Activated CD4-positive, alpha-beta memory T cell treated with anti-CD3 and anti-CD28 coated beads for 36 hours (primary cell): ENCODE results near the gene CCDC40. TPM values are rescaled to one million over a fixed set of nuclear protein-coding genes. Genes with fewer than 3 reads are reported as not detected.

Source experiments
- CTCF ChIA-PET: fragments of 350-600 bp; sonication (Branson Sonifier 250); formaldehyde crosslinking; loops from one replicate; lab custom pipeline; 2021; ENCODE audit warnings: antibody characterized with exemption, inconsistent platforms; lab: Charles Lee
- POLR2A ChIA-PET: fragments of 350-600 bp; sonication (Branson Sonifier 250); formaldehyde crosslinking; loops from one replicate; lab custom pipeline; 2021; ENCODE audit warnings: antibody characterized with exemption; lab: Charles Lee
- DNase-seq: peaks from one replicate; pipeline ENCODE4 v3.0.0-alpha.2; 2020
- H3K27ac Mint-ChIP-seq: one replicate; pipeline ENCODE4 v1.8.0; 2021; ENCODE audit warnings: mixed read lengths
- H3K27me3 Mint-ChIP-seq: one replicate; pipeline ENCODE4 v1.8.0; 2021; ENCODE audit warnings: mixed read lengths
- H3K36me3 Mint-ChIP-seq: one replicate; pipeline ENCODE4 v1.8.0; 2021; ENCODE audit warnings: mixed read lengths
- H3K4me1 Mint-ChIP-seq: one replicate; pipeline ENCODE4 v1.8.0; 2021; ENCODE audit warnings: low read depth, mixed read lengths
- H3K4me3 Mint-ChIP-seq: one replicate; pipeline ENCODE4 v1.8.0; 2021; ENCODE audit warnings: mild to moderate bottlenecking, mixed read lengths
- H3K9me3 Mint-ChIP-seq: one replicate; pipeline ENCODE4 v1.8.0; 2021; ENCODE audit warnings: mixed read lengths
- intact Hi-C: fragments of 100-400 bp; cut with micrococcal nuclease; formaldehyde crosslinking; loops from one replicate; pipeline ENCODE4 v1.15.1; 2023
- total RNA-seq, 2 experiments: library from RNA; stranded (reverse); gene quantifications; one replicate each; pipeline ENCODE4 v1.2.3, GENCODE V29; 2021

CCDC40 gene
- total RNA-seq, 2 experiments from 2014 or later = 0.82 to 1.00 TPM

GRCh38 chr17:80110927-80111701 lies 74.7 kb downstream of the CCDC40 start:
- Mint-ChIP-seq H3K4me1 (peaks cover 2% of the 10 kb centered on the region), H3K27ac (no peak overlapping the region), H3K36me3 (no peaks in the 10 kb centered on the region), H3K9me3 (peaks cover 11% of the 10 kb centered on the region), H3K4me3 (no peak overlapping the region), H3K27me3 (no peaks in the 10 kb centered on the region)
- ChIA-PET CTCF (no interaction called here), POLR2A (no interaction called here)
- intact Hi-C loops = no loop called here
- no peak for DNase-seq

GRCh38 chr17:80111702-80112470 lies 75.4 kb downstream of the CCDC40 start:
- Mint-ChIP-seq H3K4me1 (peaks cover 2% of the 10 kb centered on the region), H3K4me3 (no peak overlapping the region), H3K9me3 (peaks cover 11% of the 10 kb centered on the region), H3K27me3 (no peaks in the 10 kb centered on the region), H3K36me3 (no peaks in the 10 kb centered on the region), H3K27ac (no peak overlapping the region)
- CTCF ChIA-PET = interaction anchor here (1.1 to 1.9 kb wide), 2 partner anchors 10 to 29 kb away, joined by 5 to 6 read pairs; partner anchors contain the start of gene GAA
- no peak for DNase-seq
- intact Hi-C loops = no loop called here
- POLR2A ChIA-PET = no interaction called here

GRCh38 chr17:80112471-80113032 lies 76.1 kb downstream of the CCDC40 start:
- intact Hi-C loops = no loop called here
- Mint-ChIP-seq H3K36me3 (no peaks in the 10 kb centered on the region), H3K4me1 (peaks cover 2% of the 10 kb centered on the region), H3K27ac (no peak overlapping the region), H3K9me3 (peaks cover 11% of the 10 kb centered on the region), H3K27me3 (no peaks in the 10 kb centered on the region), H3K4me3 (no peak overlapping the region)
- CTCF ChIA-PET = interaction anchor here (1.1 to 1.9 kb wide), 2 partner anchors 11 to 30 kb away, joined by 5 to 6 read pairs; partner anchors contain the start of gene GAA
- no peak for DNase-seq
- POLR2A ChIA-PET = no interaction called here

- H3K36me3 Mint-ChIP-seq = no peaks in the 10 kb centered on the region
- no peak for DNase-seq
- CTCF ChIA-PET = interaction anchor here (1.9 kb wide), 1 partner anchor 30 kb away, joined by 6 read pairs; no protein-coding TSS in a partner anchor
- H3K4me3 Mint-ChIP-seq = no peak overlapping the region
- POLR2A ChIA-PET = no interaction called here
- intact Hi-C loops = no loop called here
- peaks cover 2% of the 10 kb centered on the region for H3K4me1 Mint-ChIP-seq
- no peak overlapping the region for H3K27ac Mint-ChIP-seq
- no peaks in the 10 kb centered on the region for H3K27me3 Mint-ChIP-seq
- H3K9me3 Mint-ChIP-seq = peaks cover 11% of the 10 kb centered on the region
These were observed 76.6 kb downstream of the CCDC40 start for GRCh38 chr17:80113033-80113484.

GRCh38 chr17:80114758-80115157 lies 78.3 kb downstream of the CCDC40 start:
- H3K4me3 Mint-ChIP-seq = no peak overlapping the region
- peaks cover 11% of the 10 kb centered on the region for H3K9me3 Mint-ChIP-seq
- ChIA-PET POLR2A (no interaction called here), CTCF (interaction anchor here (1.6 kb wide), 1 partner anchor 13 kb away, joined by 4 read pairs; the partner anchor contains the start of gene GAA)
- peaks cover 2% of the 10 kb centered on the region for H3K4me1 Mint-ChIP-seq
- no peak overlapping the region for H3K27ac Mint-ChIP-seq
- intact Hi-C loops = no loop called here
- no peaks in the 10 kb centered on the region for H3K36me3 Mint-ChIP-seq
- DNase-seq = no peak
- H3K27me3 Mint-ChIP-seq = no peaks in the 10 kb centered on the region

GRCh38 chr17:80115159-80115558 lies 78.7 kb downstream of the CCDC40 start:
- Mint-ChIP-seq H3K4me3 (no peak overlapping the region), H3K27ac (no peak overlapping the region), H3K36me3 (no peaks in the 10 kb centered on the region), H3K9me3 (peaks cover 11% of the 10 kb centered on the region), H3K4me1 (peaks cover 2% of the 10 kb centered on the region), H3K27me3 (no peaks in the 10 kb centered on the region)
- intact Hi-C loops = no loop called here
- no peak for DNase-seq
- CTCF ChIA-PET = interaction anchor here (0.8 to 2.0 kb wide), 3 partner anchors 14 to 606 kb away, joined by 3 to 10 read pairs (median 4); partner anchors contain the start of gene GAA
- POLR2A ChIA-PET = no interaction called here

- Mint-ChIP-seq H3K4me3 (no peak overlapping the region), H3K4me1 (peaks cover 2% of the 10 kb centered on the region), H3K27me3 (no peaks in the 10 kb centered on the region), H3K27ac (no peak overlapping the region), H3K9me3 (peaks cover 11% of the 10 kb centered on the region), H3K36me3 (no peaks in the 10 kb centered on the region)
- no peak for DNase-seq
- POLR2A ChIA-PET = no interaction called here
- intact Hi-C loops = no loop called here
- CTCF ChIA-PET = interaction anchor here (2.0 kb wide), 1 partner anchor 15 kb away, joined by 10 read pairs; the partner anchor contains the start of gene GAA
These were observed 80.0 kb downstream of the CCDC40 start for GRCh38 chr17:80116276-80116920.

- CTCF ChIA-PET = interaction anchor here (2.0 kb wide), 1 partner anchor 15 kb away, joined by 10 read pairs; the partner anchor contains the start of gene GAA
These were observed 80.5 kb downstream of the CCDC40 start for GRCh38 chr17:80116921-80117380.

GRCh38 chr17:80117491-80118401 lies 81.3 kb downstream of the CCDC40 start:
- Mint-ChIP-seq H3K4me1 (peaks cover 2% of the 10 kb centered on the region), H3K9me3 (peaks cover 11% of the 10 kb centered on the region), H3K4me3 (no peak overlapping the region), H3K27me3 (no peaks in the 10 kb centered on the region), H3K27ac (no peak overlapping the region), H3K36me3 (no peaks in the 10 kb centered on the region)
- DNase-seq = no peak
- ChIA-PET POLR2A (no interaction called here), CTCF (interaction anchor here (2.0 kb wide), 1 partner anchor 16 kb away, joined by 10 read pairs; the partner anchor contains the start of gene GAA)
- intact Hi-C loops = no loop called here

More at GRCh38 chr17:80116921-80117380, 80.5 kb downstream of the CCDC40 start:
- intact Hi-C loops = no loop called here
- POLR2A ChIA-PET = no interaction called here
- H3K36me3 Mint-ChIP-seq = no peaks in the 10 kb centered on the region
- peaks cover 2% of the 10 kb centered on the region for H3K4me1 Mint-ChIP-seq
- peaks cover 11% of the 10 kb centered on the region for H3K9me3 Mint-ChIP-seq
- H3K27ac Mint-ChIP-seq = no peak overlapping the region
- no peak overlapping the region for H3K4me3 Mint-ChIP-seq
- no peak for DNase-seq
- H3K27me3 Mint-ChIP-seq = no peaks in the 10 kb centered on the region

GRCh38 chr17:80118601-80119270 lies 82.3 kb downstream of the CCDC40 start:
- CTCF ChIA-PET = interaction anchor here (1.1 kb wide), 1 partner anchor 17 kb away, joined by 3 read pairs; the partner anchor contains the start of gene GAA

More at GRCh38 chr17:80118601-80119270, 82.3 kb downstream of the CCDC40 start:
- H3K9me3 Mint-ChIP-seq = peaks cover 11% of the 10 kb centered on the region
- H3K36me3 Mint-ChIP-seq = no peaks in the 10 kb centered on the region
- DNase-seq = no peak
- intact Hi-C loops = no loop called here
- no peak overlapping the region for H3K27ac Mint-ChIP-seq
- no peaks in the 10 kb centered on the region for H3K27me3 Mint-ChIP-seq
- H3K4me3 Mint-ChIP-seq = no peak overlapping the region
- POLR2A ChIA-PET = interaction anchor here (0.6 kb wide), 1 partner anchor 245 kb away, joined by 3 read pairs; no protein-coding TSS in a partner anchor
- peaks cover 2% of the 10 kb centered on the region for H3K4me1 Mint-ChIP-seq
